Astrocyte of the spinal cord (primary cell): ENCODE measurements around the gene PLK4.

Experiments
- DNase-seq: peaks from one replicate; pipeline ENCODE4 v3.0.0; 2011; ENCODE audit warnings: low read depth, low spot score
- H3K4me3 ChIP-seq: 2 replicates; pipeline ENCODE4 v1.5.1; 2011; ENCODE audit warnings: low read depth, mild to moderate bottlenecking, low read length, moderate library complexity
- in situ Hi-C: cut with HindIII; loops from 2 replicates; pipeline ENCODE4 v1.10.0; 2017; ENCODE audit warnings: low sequenced_read_pairs
- TF ChIP-seq, protein P1 (sequence below): IDR thresholded peaks from 2 replicates; pipeline ENCODE4 v1.5.1; 2012; ENCODE audit warnings: low read depth, mild to moderate bottlenecking, low read length, inconsistent platforms

PLK4 gene

GRCh38 chr4:127868196-127868595 is 12.5 kb upstream of the PLK4 start:
- no peak for DNase-seq

DNA sequence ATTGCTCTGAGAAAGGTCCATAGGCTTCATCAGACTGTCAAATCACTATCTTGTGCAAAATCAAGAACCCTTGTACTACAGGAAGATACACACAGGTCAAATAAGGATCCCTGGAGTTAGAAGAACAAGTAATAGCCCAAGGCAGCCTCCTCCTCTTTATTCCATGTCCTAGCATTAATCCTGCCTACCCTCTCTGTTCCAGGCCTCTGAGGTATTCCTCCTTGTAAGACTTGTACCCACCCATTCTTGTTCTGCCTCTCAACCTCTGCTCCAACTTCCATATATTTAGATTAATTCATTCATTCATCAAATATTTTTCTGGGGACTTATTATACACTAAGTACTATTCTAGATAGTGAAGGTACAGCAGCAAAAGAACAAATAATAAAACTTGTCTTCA is 10.4 kb upstream of the PLK4 start:
- no peak for DNase-seq
- in situ Hi-C loops: no loop called here
- no peak overlapping the region for H3K4me3 ChIP-seq
- TF ChIP-seq, protein P1, sequence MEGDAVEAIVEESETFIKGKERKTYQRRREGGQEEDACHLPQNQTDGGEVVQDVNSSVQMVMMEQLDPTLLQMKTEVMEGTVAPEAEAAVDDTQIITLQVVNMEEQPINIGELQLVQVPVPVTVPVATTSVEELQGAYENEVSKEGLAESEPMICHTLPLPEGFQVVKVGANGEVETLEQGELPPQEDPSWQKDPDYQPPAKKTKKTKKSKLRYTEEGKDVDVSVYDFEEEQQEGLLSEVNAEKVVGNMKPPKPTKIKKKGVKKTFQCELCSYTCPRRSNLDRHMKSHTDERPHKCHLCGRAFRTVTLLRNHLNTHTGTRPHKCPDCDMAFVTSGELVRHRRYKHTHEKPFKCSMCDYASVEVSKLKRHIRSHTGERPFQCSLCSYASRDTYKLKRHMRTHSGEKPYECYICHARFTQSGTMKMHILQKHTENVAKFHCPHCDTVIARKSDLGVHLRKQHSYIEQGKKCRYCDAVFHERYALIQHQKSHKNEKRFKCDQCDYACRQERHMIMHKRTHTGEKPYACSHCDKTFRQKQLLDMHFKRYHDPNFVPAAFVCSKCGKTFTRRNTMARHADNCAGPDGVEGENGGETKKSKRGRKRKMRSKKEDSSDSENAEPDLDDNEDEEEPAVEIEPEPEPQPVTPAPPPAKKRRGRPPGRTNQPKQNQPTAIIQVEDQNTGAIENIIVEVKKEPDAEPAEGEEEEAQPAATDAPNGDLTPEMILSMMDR: no peak

More at GRCh38 chr4:127868196-127868595, 12.5 kb upstream of the PLK4 start:
- in situ Hi-C loops: no loop called here
- H3K4me3 ChIP-seq: no peak overlapping the region
- TF ChIP-seq, protein P1: no peak

- no peak overlapping the region for H3K4me3 ChIP-seq
- TF ChIP-seq, protein P1: no peak
- DNase-seq: peak; percentile 88
These were observed 10.0 kb upstream of the PLK4 start for GRCh38 chr4:127870688-127871087.

GRCh38 chr4:127875791-127876190 is 4.9 kb upstream of the PLK4 start:
- DNase-seq: no peak
- in situ Hi-C loops: no loop called here
- TF ChIP-seq, protein P1: no peak
- H3K4me3 ChIP-seq: no peak overlapping the region

More at GRCh38 chr4:127870688-127871087, 10.0 kb upstream of the PLK4 start:
- in situ Hi-C loops: no loop called here

- TF ChIP-seq, protein P1: no peak
- in situ Hi-C loops: no loop called here
- DNase-seq: no peak
These were observed 821 bp downstream of the PLK4 start for GRCh38 chr4:127881563-127881864.

DNA sequence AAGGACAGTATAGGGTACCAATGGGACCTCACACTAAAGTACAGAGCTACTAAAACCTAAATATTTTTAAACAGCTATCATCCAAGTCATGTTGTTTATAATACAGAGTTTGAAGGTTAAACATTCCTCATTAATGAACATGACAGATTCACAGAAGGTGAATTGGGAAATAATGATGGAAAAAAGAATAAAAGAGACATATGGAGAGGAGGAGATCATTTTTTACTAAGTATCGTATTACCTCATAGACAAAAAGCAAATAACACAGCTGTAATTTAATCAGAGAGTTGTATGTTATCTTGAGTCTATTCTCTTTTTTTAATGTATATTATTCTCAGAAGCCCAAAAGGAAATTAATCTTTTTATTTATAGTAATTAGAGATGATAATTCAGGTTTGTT is 7.9 kb downstream of the PLK4 start:
- in situ Hi-C loops: no loop called here
- TF ChIP-seq, protein P1: no peak
- no peak for DNase-seq
- H3K4me3 ChIP-seq: no peak overlapping the region

More at GRCh38 chr4:127881563-127881864, 821 bp downstream of the PLK4 start:
- peak overlapping the region; percentile 96 for H3K4me3 ChIP-seq

- in situ Hi-C loops: no loop called here
- TF ChIP-seq, protein P1: no peak
- H3K4me3 ChIP-seq: no peak overlapping the region
- no peak for DNase-seq
These were observed 9.2 kb downstream of the PLK4 start for GRCh38 chr4:127889903-127890302.
